PC-3 (cell line): ENCODE measurements around the gene PIGC. TPM values are rescaled to one million over a fixed set of nuclear protein-coding genes. Genes with fewer than 3 reads are reported as not detected.

Source experiments
- ATAC-seq: fragments of 200-7000 bp; cut with Tn5 transposase; 2 replicates; pipeline ENCODE4 v1.9.1; 2020; ENCODE audit warnings: mild to moderate bottlenecking, moderate library complexity
- BruUV-seq: library from RNA; stranded (reverse); fragments of 400-500 nt; replicated peaks from 2 replicates; lab custom pipeline; 2021; lab: Mats Ljungman, UMichigan
- CTCF ChIA-PET: fragments of 300-600 bp; sonication (Branson Sonifier 250); formaldehyde crosslinking; loops from one replicate; lab custom pipeline; 2022; ENCODE audit warnings: antibody characterized with exemption; lab: Charles Lee
- POLR2A ChIA-PET: fragments of 300-600 bp; sonication (Branson Sonifier 250); formaldehyde crosslinking; loops from one replicate; lab custom pipeline; 2022; ENCODE audit warnings: antibody characterized with exemption; ENCODE audit not compliant: unreplicated experiment; lab: Charles Lee
- DNase-seq: peaks from one replicate; pipeline ENCODE4 v3.0.0-alpha.2; 2015
- H2AFZ ChIP-seq: fragments of 300-600 bp; sonication (generic); 2 replicates; pipeline ENCODE4 v1.6.0; 2016; ENCODE audit warnings: antibody characterized with exemption, low read length
- H3F3A ChIP-seq: fragments of 300-600 bp; sonication (generic); one replicate; pipeline ENCODE4 v1.6.0; 2017; ENCODE audit warnings: antibody characterized with exemption, low read length, control low read depth, mild to moderate bottlenecking; ENCODE audit not compliant: unreplicated experiment
- H3K27ac ChIP-seq: fragments of 300-600 bp; sonication (generic); 2 replicates; pipeline ENCODE4 v1.5.1; 2016; ENCODE audit warnings: mild to moderate bottlenecking, low read length
- H3K27me3 ChIP-seq: fragments of 300-600 bp; sonication (generic); 2 replicates; pipeline ENCODE4 v1.6.1; 2016; ENCODE audit warnings: low read length, mixed read lengths
- H3K36me3 ChIP-seq: fragments of 300-600 bp; sonication (generic); 2 replicates; pipeline ENCODE4 v1.6.1; 2016; ENCODE audit warnings: low read depth, mixed run types, low read length, mixed read lengths
- H3K4me1 ChIP-seq: fragments of 300-600 bp; sonication (generic); 2 replicates; pipeline ENCODE4 v1.5.1; 2016; ENCODE audit warnings: low read length; ENCODE audit not compliant: insufficient read depth
- H3K4me2 ChIP-seq: fragments of 300-600 bp; sonication (generic); 2 replicates; pipeline ENCODE4 v1.6.0; 2016; ENCODE audit warnings: low read length
- H3K4me3 ChIP-seq: fragments of 300-600 bp; sonication (generic); 2 replicates; pipeline ENCODE4 v1.5.1; 2016; ENCODE audit warnings: mild to moderate bottlenecking, low read length, mixed read lengths
- H3K79me2 ChIP-seq: fragments of 300-600 bp; sonication (generic); 2 replicates; pipeline ENCODE4 v1.6.1; 2017; ENCODE audit warnings: low read length, mixed read lengths
- H3K9ac ChIP-seq: fragments of 300-600 bp; sonication (generic); 2 replicates; pipeline ENCODE4 v1.6.0; 2016; ENCODE audit warnings: mild to moderate bottlenecking, low read length
- H3K9me2 ChIP-seq: fragments of 300-600 bp; sonication (generic); replicated peaks from 2 replicates; pipeline ENCODE4 v1.6.1; 2016; ENCODE audit warnings: mixed run types, low read length, mixed read lengths
- H3K9me3 ChIP-seq: fragments of 300-600 bp; sonication (generic); 2 replicates; pipeline ENCODE4 v1.6.1; 2016; ENCODE audit warnings: low read length, mixed read lengths
- H4K20me1 ChIP-seq: fragments of 300-600 bp; sonication (generic); 2 replicates; pipeline ENCODE4 v1.6.1; 2016; ENCODE audit warnings: low read length, mixed read lengths
- CTCF ChIP-seq: fragments of 300-600 bp; sonication (generic); conservative IDR thresholded peaks from 2 replicates; pipeline ENCODE4 v1.5.1; 2017; ENCODE audit warnings: antibody characterized with exemption, low read depth, mild to moderate bottlenecking, low read length
- EZH2 ChIP-seq: fragments of 300-600 bp; sonication (generic); IDR thresholded peaks from one replicate; pipeline ENCODE4 v1.6.1; 2017; ENCODE audit warnings: antibody characterized with exemption, mild to moderate bottlenecking, low read length; ENCODE audit not compliant: unreplicated experiment
- EZH2phosphoT487 ChIP-seq: fragments of 300-600 bp; sonication (generic); IDR thresholded peaks from 2 replicates; pipeline ENCODE4 v1.6.1; 2018; ENCODE audit warnings: mild to moderate bottlenecking, antibody characterized with exemption, low read length, borderline replicate concordance
- intact Hi-C: fragments of 100-400 bp; cut with micrococcal nuclease; formaldehyde crosslinking; loops from 2 replicates; pipeline ENCODE4 v1.9.0; 2023
- total RNA-seq: library from RNA; depleted of rRNA; stranded (reverse); fragments of >200 nt; gene quantifications from 2 replicates; pipeline ENCODE4 v1.2.3, GENCODE V29; 2014

Gene PIGC
- total RNA-seq, 1 experiment from 2014 or later: 70.5 TPM

GRCh38 chr1:172478485-172478884 lies 34.6 kb upstream of the PIGC start:
- peaks cover 55% of the 10 kb centered on the region for H3K4me1 ChIP-seq
- peaks cover 2% of the 10 kb centered on the region for H3F3A ChIP-seq
- no peak for ATAC-seq
- no peak overlapping the region for H3K4me3 ChIP-seq
- DNase-seq: peak; percentile 43
- H3K4me2 ChIP-seq: no peak overlapping the region
- H3K27ac ChIP-seq: no peak overlapping the region
- H3K9ac ChIP-seq: no peak overlapping the region
- H3K27me3 ChIP-seq: no peaks in the 10 kb centered on the region
- intact Hi-C loops: no loop called here
- TF ChIP-seq CTCF (no peak), EZH2 (no peak), EZH2phosphoT487 (no peak)
- no TSS peak for BruUV-seq
- H2AFZ ChIP-seq: no peak overlapping the region
- no peaks in the 10 kb centered on the region for H3K9me3 ChIP-seq
- ChIA-PET POLR2A (no interaction called here), CTCF (no interaction called here)
- H3K9me2 ChIP-seq: no peaks in the 10 kb centered on the region
- no peaks in the 10 kb centered on the region for H3K79me2 ChIP-seq
- no peaks in the 10 kb centered on the region for H3K36me3 ChIP-seq
- H4K20me1 ChIP-seq: no peaks in the 10 kb centered on the region

GRCh38 chr1:172477741-172478140 lies 33.9 kb upstream of the PIGC start:
- Histone ChIP-seq H3F3A (no peaks in the 10 kb centered on the region), H3K4me1 (peaks cover 47% of the 10 kb centered on the region), H4K20me1 (no peaks in the 10 kb centered on the region), H3K4me3 (no peak overlapping the region), H3K27ac (no peak overlapping the region), H3K36me3 (no peaks in the 10 kb centered on the region), H3K4me2 (peak overlapping the region; percentile 50; the same call in 1 of the 2 replicates), H3K9me2 (no peaks in the 10 kb centered on the region), H3K79me2 (no peaks in the 10 kb centered on the region), H3K9me3 (no peaks in the 10 kb centered on the region), H3K27me3 (no peaks in the 10 kb centered on the region), H3K9ac (no peak overlapping the region), H2AFZ (no peak overlapping the region)
- TF ChIP-seq EZH2 (no peak), EZH2phosphoT487 (no peak), CTCF (no peak)
- POLR2A ChIA-PET: no interaction called here
- intact Hi-C loops: no loop called here
- no TSS peak for BruUV-seq
- ATAC-seq: no peak
- CTCF ChIA-PET: no interaction called here
- peak; percentile 60 for DNase-seq

GRCh38 chr1:172477216-172477615 lies 33.3 kb upstream of the PIGC start:
- BruUV-seq: no TSS peak

More at GRCh38 chr1:172477216-172477615, 33.3 kb upstream of the PIGC start:
- Histone ChIP-seq H3K27ac (0 out of 2 replicates have a peak overlapping the region, but pooled peaks have one; percentile 38), H3K4me3 (no peak overlapping the region), H3K9ac (no peak overlapping the region), H3K9me2 (no peaks in the 10 kb centered on the region), H3F3A (no peaks in the 10 kb centered on the region), H2AFZ (no peak overlapping the region), H3K9me3 (no peaks in the 10 kb centered on the region), H4K20me1 (no peaks in the 10 kb centered on the region), H3K36me3 (no peaks in the 10 kb centered on the region), H3K4me1 (peaks cover 48% of the 10 kb centered on the region), H3K79me2 (no peaks in the 10 kb centered on the region), H3K4me2 (peak overlapping the region; percentile 50), H3K27me3 (no peaks in the 10 kb centered on the region)
- peak; percentile 92 for DNase-seq
- ChIA-PET POLR2A (no interaction called here), CTCF (no interaction called here)
- TF ChIP-seq EZH2phosphoT487: no peak
- TF ChIP-seq CTCF: no peak
- TF ChIP-seq EZH2: no peak
- no peak for ATAC-seq
- intact Hi-C loops: no loop called here
